NCI-H2029 treated with DMSO at 0.1 percent for 48 hours (cell line): Measurements from ENCODE around the gene DBNDD1.
"Not testable (repeated sequence)": the region's sequence is repeated elsewhere in the genome, so short reads cannot be mapped to it uniquely, and the experiment has no call there.

Source experiments
- DNase-seq: peaks from one replicate; lab custom pipeline; 2025; lab: John Stamatoyannopoulos, UW

The DBNDD1 gene

GRCh38 chr16:90018652-90019542 lies at the start of gene DBNDD1:
Gene DBNDD1 (minus strand): TSS chr16:90019456. CDS start chr16:90019341, 115 bp downstream.
- DNase-seq = no peak

GRCh38 chr16:90061437-90061836 lies 42.2 kb upstream of the DBNDD1 start:
- DNase-seq = no peak

GRCh38 chr16:90057738-90058173 lies 38.5 kb upstream of the DBNDD1 start:
- no peak for DNase-seq

- DNase-seq = not testable (repeated sequence)
These were observed 37.3 kb upstream of the DBNDD1 start for GRCh38 chr16:90056521-90056920.

- DNase-seq = no peak
These were observed 36.1 kb upstream of the DBNDD1 start for GRCh38 chr16:90055371-90055770.

- no peak for DNase-seq
These were observed 35.3 kb upstream of the DBNDD1 start for GRCh38 chr16:90054554-90054953.

- DNase-seq = no peak
These were observed 34.7 kb upstream of the DBNDD1 start for GRCh38 chr16:90053902-90054500.

- no peak for DNase-seq
These were observed 31.7 kb upstream of the DBNDD1 start for GRCh38 chr16:90050969-90051368.

GRCh38 chr16:90048737-90049330 lies 29.6 kb upstream of the DBNDD1 start:
- DNase-seq = no peak

- no peak for DNase-seq
These were observed 29.1 kb upstream of the DBNDD1 start for GRCh38 chr16:90048347-90048722.

GRCh38 chr16:90047714-90048346 lies 28.6 kb upstream of the DBNDD1 start:
- no peak for DNase-seq

GRCh38 chr16:90046971-90047713 lies 27.9 kb upstream of the DBNDD1 start:
- no peak for DNase-seq

GRCh38 chr16:90046122-90046970 lies 27.1 kb upstream of the DBNDD1 start:
- no peak for DNase-seq

GRCh38 chr16:90044111-90044551 lies 24.9 kb upstream of the DBNDD1 start:
- no peak for DNase-seq

GRCh38 chr16:90043526-90043925 lies 24.3 kb upstream of the DBNDD1 start:
- no peak for DNase-seq

GRCh38 chr16:90042946-90043514 lies 23.8 kb upstream of the DBNDD1 start:
- DNase-seq = no peak

- DNase-seq = no peak
These were observed 22.7 kb upstream of the DBNDD1 start for GRCh38 chr16:90041896-90042473.

GRCh38 chr16:90040152-90041023 lies 21.1 kb upstream of the DBNDD1 start:
- no peak for DNase-seq

GRCh38 chr16:90037276-90037675 lies 18.0 kb upstream of the DBNDD1 start:
- no peak for DNase-seq
